ENCODE results near the gene RIBC1.
A peak's percentile ranks its signal among the peaks of the same experiment; 100 is the strongest.

Gene RIBC1

DNA sequence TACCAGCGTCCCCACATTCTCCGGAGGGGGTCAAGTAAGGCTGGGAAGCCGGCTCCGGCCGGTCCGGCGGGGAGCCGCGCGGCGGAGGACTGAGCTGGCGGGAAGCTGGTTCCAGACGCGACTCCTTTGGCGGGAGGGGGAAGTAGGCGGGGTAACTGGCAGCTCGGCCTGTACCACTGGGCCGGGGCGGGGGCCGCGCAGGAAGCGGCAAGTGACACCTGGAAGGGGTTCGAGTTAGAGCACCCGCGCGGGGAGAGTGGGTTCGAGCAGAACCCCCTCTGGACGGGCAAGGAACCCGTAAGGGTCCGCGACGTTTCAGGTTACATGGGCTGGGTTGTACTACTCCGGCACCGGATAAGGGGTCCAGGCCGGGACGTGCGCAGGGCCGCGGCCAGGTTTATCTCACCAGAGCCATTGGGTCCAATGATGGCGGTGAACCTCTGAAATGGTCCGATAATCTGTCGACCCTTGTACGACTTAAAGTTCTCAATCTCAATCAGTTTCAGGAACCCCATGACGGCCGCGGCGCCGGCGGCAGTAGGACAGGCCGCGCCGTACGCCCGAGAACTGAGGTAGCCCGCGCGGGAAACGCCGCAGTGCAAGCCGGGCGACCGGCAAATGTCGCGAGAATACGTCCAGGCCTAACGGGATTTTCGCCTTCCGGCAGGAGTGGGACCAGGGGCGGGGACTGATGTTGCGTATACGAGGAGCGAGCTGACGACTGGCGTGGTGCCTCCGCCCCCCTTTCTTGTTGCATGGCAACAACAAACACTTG lies 400 bp upstream of the RIBC1 start, which contains the start of gene SMC1A:
Gene SMC1A (minus strand): TSS at position 569 of the 775 bp plus-strand sequence. CDS start 54 bp downstream, at position 515.
- no peaks in the 10 kb centered on the region for H3F3A ChIP-seq (ENCODE audit: low read depth)
- peak within 1 kb of the TSS; percentile 74; the same call in 1 of the 2 replicates for H2AFZ ChIP-seq (ENCODE audit: low read length)
- no peaks in the 10 kb centered on the region for H3K9me3 ChIP-seq (ENCODE audit: insufficient read depth, low read depth, low read length)
- TF ChIP-seq CTCF (conservative IDR thresholded peaks at IDR 0.05; ENCODE audit: low read length) (no peak), EZH2phosphoT487 (IDR thresholded peaks at IDR 0.05; ENCODE audit: borderline replicate concordance) (no peak)
- H3K9me2 ChIP-seq (replicated peaks; ENCODE audit: low read depth, low read length) = no peaks in the 10 kb centered on the region
- H3K27me3 ChIP-seq (ENCODE audit: insufficient read depth, low read length, poor library complexity, severe bottlenecking) = no peaks in the 10 kb centered on the region
- H3K4me3 ChIP-seq (ENCODE audit: low read length, poor library complexity, severe bottlenecking) = peak within 1 kb of the TSS; percentile 90
- peaks cover 29% of the 10 kb centered on the region for H4K20me1 ChIP-seq (ENCODE audit: insufficient read depth, low read length, poor library complexity, severe bottlenecking)
- peaks cover 48% of the 10 kb centered on the region for H3K79me2 ChIP-seq (ENCODE audit: insufficient read depth, low read length)
- no peaks in the 10 kb centered on the region for H3K36me3 ChIP-seq (ENCODE audit: insufficient read depth, low read length)
- H3K9ac ChIP-seq (ENCODE audit: low read depth, low read length, poor library complexity, severe bottlenecking) = peak within 1 kb of the TSS; percentile 98
- peak within 1 kb of the TSS; percentile 95 for H3K4me2 ChIP-seq (ENCODE audit: low read depth, low read length, poor library complexity, severe bottlenecking)
- H3K4me1 ChIP-seq (ENCODE audit: insufficient read depth, low read length, poor library complexity, severe bottlenecking) = peaks cover 3% of the 10 kb centered on the region

DNA sequence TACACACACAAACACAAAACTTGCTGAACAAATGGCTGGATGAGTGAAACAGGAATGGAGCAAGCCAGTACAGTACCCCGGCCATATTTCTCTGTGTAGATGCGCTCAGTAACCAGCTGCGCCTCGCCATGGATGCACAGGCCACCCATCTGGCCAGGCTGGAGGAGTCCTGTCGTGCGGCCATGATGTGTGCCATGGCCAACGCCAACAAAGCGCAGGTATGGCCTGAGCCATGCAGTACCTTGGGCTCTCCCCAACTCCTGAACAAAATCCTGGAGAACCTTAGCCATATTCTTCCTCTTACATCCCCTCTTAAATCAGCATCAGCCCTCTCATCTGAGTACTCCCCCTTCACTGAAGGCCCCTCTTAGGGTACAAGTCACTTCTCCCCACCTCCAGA lies 7.1 kb downstream of the RIBC1 start:
- H3K4me2 ChIP-seq (ENCODE audit: low read depth, low read length, poor library complexity, severe bottlenecking) = no peak overlapping the region
- no peak overlapping the region for H3K9ac ChIP-seq (ENCODE audit: low read depth, low read length, poor library complexity, severe bottlenecking)
- TF ChIP-seq EZH2phosphoT487 (IDR thresholded peaks at IDR 0.05; ENCODE audit: borderline replicate concordance) = no peak
- no peak for TF ChIP-seq CTCF (conservative IDR thresholded peaks at IDR 0.05; ENCODE audit: low read length)
- no peaks in the 10 kb centered on the region for H3K9me2 ChIP-seq (replicated peaks; ENCODE audit: low read depth, low read length)
- no peaks in the 10 kb centered on the region for H3K27me3 ChIP-seq (ENCODE audit: insufficient read depth, low read length, poor library complexity, severe bottlenecking)
- H3F3A ChIP-seq (ENCODE audit: low read depth) = no peaks in the 10 kb centered on the region
- H3K4me1 ChIP-seq (ENCODE audit: insufficient read depth, low read length, poor library complexity, severe bottlenecking) = peaks cover 4% of the 10 kb centered on the region
- H2AFZ ChIP-seq (ENCODE audit: low read length) = no peak overlapping the region
- H3K9me3 ChIP-seq (ENCODE audit: insufficient read depth, low read depth, low read length) = no peaks in the 10 kb centered on the region
- H3K36me3 ChIP-seq (ENCODE audit: insufficient read depth, low read length) = no peaks in the 10 kb centered on the region
- H3K79me2 ChIP-seq (ENCODE audit: insufficient read depth, low read length) = peaks cover 11% of the 10 kb centered on the region
- H3K4me3 ChIP-seq (ENCODE audit: low read length, poor library complexity, severe bottlenecking) = no peak overlapping the region
- no peaks in the 10 kb centered on the region for H4K20me1 ChIP-seq (ENCODE audit: insufficient read depth, low read length, poor library complexity, severe bottlenecking)

DNA sequence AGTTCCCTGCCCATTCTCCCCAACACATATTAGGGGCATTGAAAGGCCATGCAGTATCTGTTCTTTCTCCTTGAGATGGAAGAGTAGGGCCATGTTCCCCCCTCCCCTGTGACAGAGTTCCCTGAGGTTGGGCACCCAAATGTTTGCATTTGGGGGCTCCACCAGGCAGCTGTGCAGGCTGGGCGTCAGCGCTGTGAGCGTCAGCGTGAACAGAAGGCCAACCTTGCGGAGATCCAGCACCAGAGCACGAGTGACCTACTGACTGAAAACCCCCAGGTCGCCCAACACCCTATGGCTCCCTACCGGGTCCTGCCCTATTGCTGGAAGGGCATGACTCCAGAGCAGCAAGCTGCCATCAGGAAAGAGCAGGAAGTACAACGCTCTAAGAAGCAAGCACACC lies 7.6 kb downstream of the RIBC1 start:
- Histone ChIP-seq H3F3A (ENCODE audit: low read depth) (no peaks in the 10 kb centered on the region), H3K4me2 (ENCODE audit: low read depth, low read length, poor library complexity, severe bottlenecking) (no peak overlapping the region), H3K4me1 (ENCODE audit: insufficient read depth, low read length, poor library complexity, severe bottlenecking) (peaks cover 4% of the 10 kb centered on the region), H3K4me3 (ENCODE audit: low read length, poor library complexity, severe bottlenecking) (no peak overlapping the region), H3K9ac (ENCODE audit: low read depth, low read length, poor library complexity, severe bottlenecking) (no peak overlapping the region), H3K79me2 (ENCODE audit: insufficient read depth, low read length) (peaks cover 11% of the 10 kb centered on the region), H3K9me2 (replicated peaks; ENCODE audit: low read depth, low read length) (no peaks in the 10 kb centered on the region), H2AFZ (ENCODE audit: low read length) (no peak overlapping the region), H4K20me1 (ENCODE audit: insufficient read depth, low read length, poor library complexity, severe bottlenecking) (no peaks in the 10 kb centered on the region), H3K9me3 (ENCODE audit: insufficient read depth, low read depth, low read length) (no peaks in the 10 kb centered on the region), H3K27me3 (ENCODE audit: insufficient read depth, low read length, poor library complexity, severe bottlenecking) (no peaks in the 10 kb centered on the region), H3K36me3 (ENCODE audit: insufficient read depth, low read length) (no peaks in the 10 kb centered on the region)
- TF ChIP-seq CTCF (conservative IDR thresholded peaks at IDR 0.05; ENCODE audit: low read length) = no peak
- TF ChIP-seq EZH2phosphoT487 (IDR thresholded peaks at IDR 0.05; ENCODE audit: borderline replicate concordance) = no peak

All from Loucy (cell line).